Activated CD4-positive, alpha-beta T cell treated with anti-CD3 and anti-CD28 coated beads for 36 hours (primary cell): ENCODE results near the gene ANXA5. TPM values are rescaled to one million over a fixed set of nuclear protein-coding genes. Genes with fewer than 3 reads are reported as not detected.
"Not testable (repeated sequence)": the region's sequence is repeated elsewhere in the genome, so short reads cannot be mapped to it uniquely, and the experiment has no call there.

Experiments used
- ATAC-seq: fragments of 200-7000 bp; cut with Tn5 transposase; one replicate; pipeline ENCODE4 v1.10.0; 2021; ENCODE audit warnings: mild to moderate bottlenecking, moderate library complexity
- CTCF ChIA-PET: fragments of 350-600 bp; sonication (Branson Sonifier 250); formaldehyde crosslinking; loops from one replicate; lab custom pipeline; 2021; ENCODE audit warnings: antibody characterized with exemption; lab: Charles Lee
- POLR2A ChIA-PET: fragments of 350-600 bp; sonication (Branson Sonifier 250); formaldehyde crosslinking; loops from one replicate; lab custom pipeline; 2021; ENCODE audit warnings: antibody characterized with exemption, inconsistent platforms; lab: Charles Lee
- DNase-seq: peaks from one replicate; pipeline ENCODE4 v3.0.0-alpha.2; 2020
- H3K27ac Mint-ChIP-seq: one replicate; pipeline ENCODE4 v1.8.0; 2021; ENCODE audit warnings: mixed read lengths
- H3K27me3 Mint-ChIP-seq: one replicate; pipeline ENCODE4 v1.8.0; 2021; ENCODE audit warnings: mixed read lengths
- H3K36me3 Mint-ChIP-seq: one replicate; pipeline ENCODE4 v1.8.0; 2021; ENCODE audit warnings: low read depth, mixed read lengths
- H3K4me1 Mint-ChIP-seq: one replicate; pipeline ENCODE4 v1.8.0; 2021; ENCODE audit warnings: mixed read lengths
- H3K4me3 Mint-ChIP-seq: one replicate; pipeline ENCODE4 v1.8.0; 2021; ENCODE audit warnings: mild to moderate bottlenecking, moderate library complexity, mixed read lengths
- H3K9me3 Mint-ChIP-seq: one replicate; pipeline ENCODE4 v1.8.0; 2021; ENCODE audit warnings: low read depth, mixed read lengths
- intact Hi-C, 2 experiments: fragments of 100-400 bp; cut with DNase I in 1 of 2; cut with micrococcal nuclease in 1 of 2; formaldehyde crosslinking; loops; one replicate each; pipeline versions ENCODE4 v1.14.2 to v1.15.1; 2022 to 2024; cut with DNase I, micrococcal nuclease
- total RNA-seq, 2 experiments: library from RNA; stranded (reverse); gene quantifications; one replicate each; pipeline ENCODE4 v1.2.3, GENCODE V29; 2021

The ANXA5 gene
- total RNA-seq, 2 experiments from 2014 or later, result 105 to 117 TPM

GRCh38 chr4:121729753-121730152 lies 33.0 kb upstream of the ANXA5 start:
- CTCF ChIA-PET, result interaction anchor here (0.6 kb wide), 1 partner anchor 10 kb away, joined by 3 read pairs; no protein-coding TSS in a partner anchor
- ATAC-seq, DNase-seq: not testable (repeated sequence)

GRCh38 chr4:121728798-121729226 lies 32.0 kb upstream of the ANXA5 start:
- Mint-ChIP-seq H3K4me1 (peaks cover 8% of the 10 kb centered on the region), H3K27ac (no peak overlapping the region), H3K36me3 (no peaks in the 10 kb centered on the region), H3K27me3 (peaks cover 4% of the 10 kb centered on the region), H3K4me3 (no peak overlapping the region), H3K9me3 (no peaks in the 10 kb centered on the region)
- intact Hi-C loops, result loop anchor here in 1 of 2 experiments (5.0 kb wide), 3 partner anchors 152 to 537 kb away; no protein-coding TSS in a partner anchor
- no peak for ATAC-seq
- ChIA-PET CTCF (interaction anchor here (0.8 to 0.9 kb wide), 3 partner anchors 43 to 267 kb away, joined by 3 read pairs; no protein-coding TSS in a partner anchor), POLR2A (no interaction called here)
- no peak for DNase-seq

More at GRCh38 chr4:121729753-121730152, 33.0 kb upstream of the ANXA5 start:
- POLR2A ChIA-PET, H3K9me3 Mint-ChIP-seq, H3K36me3 Mint-ChIP-seq, H3K4me3 Mint-ChIP-seq, H3K27ac Mint-ChIP-seq, H3K27me3 Mint-ChIP-seq, H3K4me1 Mint-ChIP-seq: not testable (repeated sequence)
- intact Hi-C loops, result loop anchor here in 1 of 2 experiments (5.0 kb wide), 3 partner anchors 152 to 537 kb away; no protein-coding TSS in a partner anchor

- Mint-ChIP-seq H3K27ac (no peak overlapping the region), H3K4me3 (no peak overlapping the region), H3K27me3 (peaks cover 4% of the 10 kb centered on the region), H3K36me3 (no peaks in the 10 kb centered on the region), H3K4me1 (peaks cover 8% of the 10 kb centered on the region), H3K9me3 (no peaks in the 10 kb centered on the region)
- DNase-seq (no peak), ATAC-seq (no peak)
- POLR2A ChIA-PET, result interaction anchor here (0.6 kb wide), 2 partner anchors 34 to 502 kb away, joined by 3 to 4 read pairs; no protein-coding TSS in a partner anchor
- intact Hi-C loops, result loop anchor here in 1 of 2 experiments (5.0 kb wide), 3 partner anchors 151 to 536 kb away; no protein-coding TSS in a partner anchor
- CTCF ChIA-PET, result interaction anchor here (0.8 to 0.9 kb wide), 2 partner anchors 59 to 266 kb away, joined by 3 read pairs; no protein-coding TSS in a partner anchor
These were observed 31.3 kb upstream of the ANXA5 start for GRCh38 chr4:121728066-121728465.

GRCh38 chr4:121726642-121727268 lies 30.0 kb upstream of the ANXA5 start:
- intact Hi-C loops, result loop anchor here (1.0 to 5.0 kb wide), 8 partner anchors 19 to 534 kb away; partner anchors contain the start of gene ANXA5 (in 2 of the 2)
- ATAC-seq (peak; percentile 91), DNase-seq (peak; percentile 30)
- Mint-ChIP-seq H3K9me3 (no peaks in the 10 kb centered on the region), H3K4me3 (no peak overlapping the region), H3K36me3 (no peaks in the 10 kb centered on the region), H3K27me3 (peaks cover 4% of the 10 kb centered on the region), H3K27ac (no peak overlapping the region), H3K4me1 (peaks cover 8% of the 10 kb centered on the region)
- ChIA-PET CTCF (interaction anchor here (1.2 kb wide), 1 partner anchor 11 kb away, joined by 3 read pairs; no protein-coding TSS in a partner anchor), POLR2A (no interaction called here)

- no peaks in the 10 kb centered on the region for H3K9me3 Mint-ChIP-seq
- peaks cover 8% of the 10 kb centered on the region for H3K4me1 Mint-ChIP-seq
- ChIA-PET CTCF (interaction anchor here (0.5 to 1.1 kb wide), 3 partner anchors 11 to 42 kb away, joined by 3 read pairs; no protein-coding TSS in a partner anchor), POLR2A (no interaction called here)
- no peak overlapping the region for H3K4me3 Mint-ChIP-seq
- ATAC-seq, result no peak
- H3K36me3 Mint-ChIP-seq, result no peaks in the 10 kb centered on the region
- H3K27me3 Mint-ChIP-seq, result no peaks in the 10 kb centered on the region
- intact Hi-C loops, result loop anchor here in 1 of 2 experiments (5.0 kb wide), 3 partner anchors 147 to 532 kb away; no protein-coding TSS in a partner anchor
- DNase-seq, result no peak
- H3K27ac Mint-ChIP-seq, result no peak overlapping the region
These were observed 27.9 kb upstream of the ANXA5 start for GRCh38 chr4:121724671-121725070.

- ChIA-PET POLR2A (no interaction called here), CTCF (interaction anchor here (0.9 to 1.1 kb wide), 2 partner anchors 10 to 14 kb away, joined by 4 to 5 read pairs; no protein-coding TSS in a partner anchor)
- Mint-ChIP-seq H3K4me1 (peaks cover 5% of the 10 kb centered on the region), H3K27me3 (peaks cover 2% of the 10 kb centered on the region), H3K27ac (no peak overlapping the region), H3K36me3 (no peaks in the 10 kb centered on the region), H3K4me3 (no peak overlapping the region), H3K9me3 (no peaks in the 10 kb centered on the region)
- DNase-seq, result no peak
- intact Hi-C loops, result no loop called here
- ATAC-seq, result no peak
These were observed 24.9 kb upstream of the ANXA5 start for GRCh38 chr4:121721700-121722099.

- no peak for DNase-seq
- ATAC-seq, result no peak
- POLR2A ChIA-PET, result no interaction called here
- H3K9me3 Mint-ChIP-seq, result no peaks in the 10 kb centered on the region
- peaks cover 9% of the 10 kb centered on the region for H3K27me3 Mint-ChIP-seq
- no peak overlapping the region for H3K4me3 Mint-ChIP-seq
- no peaks in the 10 kb centered on the region for H3K4me1 Mint-ChIP-seq
- CTCF ChIA-PET, result no interaction called here
- intact Hi-C loops, result no loop called here
- no peak overlapping the region for H3K27ac Mint-ChIP-seq
- no peaks in the 10 kb centered on the region for H3K36me3 Mint-ChIP-seq
These were observed 23.3 kb upstream of the ANXA5 start for GRCh38 chr4:121720109-121720508.

- DNase-seq (no peak), ATAC-seq (no peak)
- no peak overlapping the region for H3K27ac Mint-ChIP-seq
- H3K36me3 Mint-ChIP-seq, result no peaks in the 10 kb centered on the region
- intact Hi-C loops, result no loop called here
- H3K4me3 Mint-ChIP-seq, result no peak overlapping the region
- H3K4me1 Mint-ChIP-seq, result no peaks in the 10 kb centered on the region
- H3K27me3 Mint-ChIP-seq, result peaks cover 18% of the 10 kb centered on the region
- ChIA-PET CTCF (interaction anchor here (0.6 kb wide), 1 partner anchor 112 kb away, joined by 5 read pairs; no protein-coding TSS in a partner anchor), POLR2A (no interaction called here)
- no peaks in the 10 kb centered on the region for H3K9me3 Mint-ChIP-seq
These were observed 21.0 kb upstream of the ANXA5 start for GRCh38 chr4:121717680-121718237.

GRCh38 chr4:121714548-121714947 lies 17.8 kb upstream of the ANXA5 start:
- H3K27ac Mint-ChIP-seq, result no peak overlapping the region
- ATAC-seq (no peak), DNase-seq (no peak)
- no peak overlapping the region for H3K4me3 Mint-ChIP-seq
- H3K4me1 Mint-ChIP-seq, result peaks cover 14% of the 10 kb centered on the region
- intact Hi-C loops, result no loop called here
- ChIA-PET CTCF (no interaction called here), POLR2A (no interaction called here)
- peaks cover 31% of the 10 kb centered on the region for H3K27me3 Mint-ChIP-seq
- no peaks in the 10 kb centered on the region for H3K9me3 Mint-ChIP-seq
- H3K36me3 Mint-ChIP-seq, result no peaks in the 10 kb centered on the region

GRCh38 chr4:121712783-121713182 lies 16.0 kb upstream of the ANXA5 start:
- DNase-seq, result no peak

GRCh38 chr4:121712001-121712651 lies 15.3 kb upstream of the ANXA5 start:
- ChIA-PET CTCF (interaction anchor here (1.1 to 1.4 kb wide), 2 partner anchors 10 to 45 kb away, joined by 3 to 4 read pairs; no protein-coding TSS in a partner anchor), POLR2A (no interaction called here)
- Mint-ChIP-seq H3K4me1 (peaks cover 22% of the 10 kb centered on the region), H3K36me3 (no peaks in the 10 kb centered on the region), H3K27ac (no peak overlapping the region), H3K4me3 (no peak overlapping the region), H3K9me3 (no peaks in the 10 kb centered on the region), H3K27me3 (peaks cover 39% of the 10 kb centered on the region)
- intact Hi-C loops, result no loop called here
- DNase-seq, result no peak
- ATAC-seq, result no peak

More at GRCh38 chr4:121712783-121713182, 16.0 kb upstream of the ANXA5 start:
- Mint-ChIP-seq H3K4me1 (peaks cover 15% of the 10 kb centered on the region), H3K27ac (no peak overlapping the region), H3K27me3 (peaks cover 39% of the 10 kb centered on the region), H3K36me3 (no peaks in the 10 kb centered on the region), H3K4me3 (no peak overlapping the region), H3K9me3 (no peaks in the 10 kb centered on the region)
- POLR2A ChIA-PET, result no interaction called here
- intact Hi-C loops, result no loop called here
- CTCF ChIA-PET, result interaction anchor here (1.1 kb wide), 1 partner anchor 46 kb away, joined by 3 read pairs; no protein-coding TSS in a partner anchor
- ATAC-seq, result no peak
